ENCODE data around the gene SLC1A3.

Gene SLC1A3

GRCh38 chr5:36623832-36624231, 17.4 kb downstream of the SLC1A3 start:
- TF ChIP-seq CTCF (IDR thresholded peaks at IDR 0.05; ENCODE audit: extremely low read depth, missing control alignments): no peak
- no peak for DNase-seq (ENCODE audit: low spot score)

GRCh38 chr5:36624277-36624676, 17.9 kb downstream of the SLC1A3 start:
- DNase-seq (ENCODE audit: low spot score): no peak
- TF ChIP-seq CTCF (IDR thresholded peaks at IDR 0.05; ENCODE audit: extremely low read depth, missing control alignments): no peak

GRCh38 chr5:36628695-36629094, 22.3 kb downstream of the SLC1A3 start:
- TF ChIP-seq CTCF (IDR thresholded peaks at IDR 0.05; ENCODE audit: extremely low read depth, missing control alignments): no peak
- DNase-seq (ENCODE audit: low spot score): no peak

- no peak for DNase-seq (ENCODE audit: low spot score)
- no peak for TF ChIP-seq CTCF (IDR thresholded peaks at IDR 0.05; ENCODE audit: extremely low read depth, missing control alignments)
Measured at GRCh38 chr5:36629729-36630128, 23.3 kb downstream of the SLC1A3 start.

- no peak for DNase-seq (ENCODE audit: low spot score)
- no peak for TF ChIP-seq CTCF (IDR thresholded peaks at IDR 0.05; ENCODE audit: extremely low read depth, missing control alignments)
Measured at GRCh38 chr5:36630201-36631145, 24.1 kb downstream of the SLC1A3 start.

- DNase-seq (ENCODE audit: low spot score): no peak
- no peak for TF ChIP-seq CTCF (IDR thresholded peaks at IDR 0.05; ENCODE audit: extremely low read depth, missing control alignments)
Measured at GRCh38 chr5:36631154-36631553, 24.7 kb downstream of the SLC1A3 start.

GRCh38 chr5:36631620-36632362, 25.4 kb downstream of the SLC1A3 start:
- DNase-seq (ENCODE audit: low spot score): no peak
- no peak for TF ChIP-seq CTCF (IDR thresholded peaks at IDR 0.05; ENCODE audit: extremely low read depth, missing control alignments)

Measured in GM20000 (cell line).